ENCODE measurements around the gene KRT35.

GRCh38 chr17:41520821-41521521, 40.0 kb upstream of the KRT35 start:
- no peak for TF ChIP-seq CTCF (conservative IDR thresholded peaks at IDR 0.05; ENCODE audit: low read depth in 2 of 2)
- no peak for TF ChIP-seq EZH2 (IDR thresholded peaks at IDR 0.05; ENCODE audit: low read depth, unreplicated experiment)
- no peak for TF ChIP-seq POLR2AphosphoS5 (IDR thresholded peaks at IDR 0.05; ENCODE audit: low read depth)
- no peak for TF ChIP-seq REST (IDR thresholded peaks at IDR 0.05; ENCODE audit: unreplicated experiment)
- TF ChIP-seq EZH2phosphoT487 (IDR thresholded peaks at IDR 0.05; ENCODE audit: unreplicated experiment) = no peak
- no peak for TF ChIP-seq JUNB (IDR thresholded peaks at IDR 0.05; ENCODE audit: unreplicated experiment)
- no peak for TF ChIP-seq ZNF114 (CRISPR knock-in tag; IDR thresholded peaks at IDR 0.05)

Data from GM23338 (cell line).